Endothelial cell of umbilical vein (primary cell): ENCODE measurements around the gene KLHDC4. TPM values are rescaled to one million over a fixed set of nuclear protein-coding genes. Genes with fewer than 3 reads are reported as not detected.

Source experiments
- BruUV-seq: library from RNA; stranded (reverse); fragments of 400-500 nt; replicated peaks from 2 replicates; lab custom pipeline; 2021; lab: Mats Ljungman, UMichigan
- CTCF ChIA-PET: fragments of 300-600, 350-600 bp; sonication (Branson Sonifier 250); formaldehyde crosslinking; loops from one replicate; lab custom pipeline; 2021; ENCODE audit warnings: antibody characterized with exemption, inconsistent platforms; lab: Charles Lee
- POLR2A ChIA-PET: fragments of 300-600, 350-600 bp; sonication (Branson Sonifier 250); formaldehyde crosslinking; loops from one replicate; lab custom pipeline; 2021; ENCODE audit warnings: antibody characterized with exemption, inconsistent platforms; lab: Charles Lee
- DNase-seq: peaks from one replicate; pipeline ENCODE4 v3.0.0-alpha.2; 2011; ENCODE audit warnings: low read depth, low spot score
- FAIRE-seq: peaks from 2 replicates; lab custom pipeline; 2011; peaks lifted over from hg19 to GRCh38; lab: Jason Lieb, UNC
- H2AFZ ChIP-seq: 2 replicates; pipeline ENCODE4 v1.6.0; 2012; ENCODE audit warnings: low read depth, low read length, control low read depth, inconsistent platforms
- H3K27ac ChIP-seq: 2 replicates; pipeline ENCODE4 v1.5.1; 2011; ENCODE audit warnings: low read depth, mild to moderate bottlenecking, control low read depth, low read length, moderate library complexity; ENCODE audit not compliant: insufficient read depth
- H3K27me3 ChIP-seq, 2 experiments: 2 replicates each; pipeline versions ENCODE4 v1.6.0 to v1.6.1; 2011; ENCODE audit warnings: low read length in 2 of 2, mixed read lengths in 1 of 2; ENCODE audit not compliant: control insufficient read depth in 2 of 2, insufficient read depth in 2 of 2
- H3K36me3 ChIP-seq, 2 experiments: 2 replicates in 1 of 2; 3 replicates in 1 of 2; pipeline ENCODE4 v1.5.1; 2011; ENCODE audit warnings: low read length in 2 of 2, mild to moderate bottlenecking in 1 of 2, moderate library complexity in 1 of 2; ENCODE audit not compliant: control insufficient read depth in 2 of 2, insufficient read depth in 2 of 2; ENCODE audit errors: extremely low read depth in 1 of 2
- H3K4me1 ChIP-seq: 3 replicates; pipeline ENCODE4 v1.5.1; 2011; ENCODE audit warnings: mild to moderate bottlenecking, low read length; ENCODE audit not compliant: control insufficient read depth, insufficient read depth; ENCODE audit errors: extremely low read depth
- H3K4me2 ChIP-seq: 2 replicates; pipeline ENCODE4 v1.6.1; 2011; ENCODE audit warnings: low read length, control low read depth, mixed read lengths; ENCODE audit not compliant: insufficient read depth
- H3K4me3 ChIP-seq, 3 experiments: fragments of 200-600 bp in 1 of 3; sonication (generic), shearing (Covaris generic) in 1 of 3; replicated peaks in 1 of 3; 2 replicates each; pipeline ENCODE4 v1.5.1; 2011 to 2016; ENCODE audit warnings: control low read depth in 3 of 3, low read length in 3 of 3, mild to moderate bottlenecking in 2 of 3, inconsistent platforms in 1 of 3, low read depth in 1 of 3, moderate library complexity in 1 of 3; ENCODE audit not compliant: insufficient read depth in 1 of 3
- H3K79me2 ChIP-seq: 2 replicates; pipeline ENCODE4 v1.6.0; 2012; ENCODE audit warnings: low read length, inconsistent platforms; ENCODE audit not compliant: control insufficient read depth, insufficient read depth
- H3K9ac ChIP-seq: replicated peaks from 2 replicates; pipeline ENCODE3; 2011; ENCODE audit warnings: low read length, control low read depth; ENCODE audit not compliant: insufficient read depth; ENCODE audit errors: extremely low read depth
- H3K9me1 ChIP-seq: replicated peaks from 3 replicates; pipeline ENCODE4 v1.6.0; 2011; ENCODE audit warnings: mild to moderate bottlenecking, low read length; ENCODE audit not compliant: control insufficient read depth, insufficient read depth; ENCODE audit errors: extremely low read depth
- H3K9me3 ChIP-seq: replicated peaks from 2 replicates; pipeline ENCODE4 v1.5.1; 2012; ENCODE audit warnings: low read length, inconsistent platforms; ENCODE audit not compliant: control insufficient read depth, insufficient read depth
- H4K20me1 ChIP-seq: replicated peaks from 2 replicates; pipeline ENCODE3; 2011; ENCODE audit warnings: mild to moderate bottlenecking, low read length; ENCODE audit not compliant: control insufficient read depth, insufficient read depth; ENCODE audit errors: extremely low read depth
- EZH2 ChIP-seq: IDR thresholded peaks from 2 replicates; pipeline ENCODE4 v1.6.1; 2012; ENCODE audit warnings: borderline replicate concordance, low read depth, mild to moderate bottlenecking, moderate library complexity, low read length, inconsistent platforms; ENCODE audit not compliant: severe bottlenecking
- FOS ChIP-seq: IDR thresholded peaks from 2 replicates; pipeline ENCODE4 v1.6.1; 2011; ENCODE audit warnings: mild to moderate bottlenecking, low read length, moderate library complexity, borderline replicate concordance; ENCODE audit not compliant: insufficient read depth
- GATA2 ChIP-seq: IDR thresholded peaks from 2 replicates; pipeline ENCODE4 v1.7.0; 2011; ENCODE audit warnings: low read depth, mild to moderate bottlenecking, moderate library complexity, mixed read lengths, low read length; ENCODE audit not compliant: insufficient read length, insufficient read depth
- JUN ChIP-seq: IDR thresholded peaks from 2 replicates; pipeline ENCODE4 v1.6.1; 2011; ENCODE audit warnings: borderline replicate concordance, low read depth; ENCODE audit not compliant: insufficient read length, insufficient read depth
- MAX ChIP-seq: IDR thresholded peaks from 2 replicates; pipeline ENCODE4 v1.6.1; 2011; ENCODE audit not compliant: insufficient read depth, insufficient read length
- MYC ChIP-seq: IDR thresholded peaks from one replicate; pipeline ENCODE4 v1.6.1; 2011; ENCODE audit warnings: mild to moderate bottlenecking, low read depth, low read length
- POLR2A ChIP-seq: IDR thresholded peaks from 2 replicates; pipeline ENCODE4 v1.6.1; 2012; ENCODE audit warnings: low read depth, mild to moderate bottlenecking, control low read depth, low read length
- POLR2AphosphoS5 ChIP-seq: IDR thresholded peaks from 2 replicates; pipeline ENCODE4 v1.6.1; 2012; ENCODE audit warnings: low read depth, mild to moderate bottlenecking, control low read depth, low read length, moderate library complexity; ENCODE audit not compliant: insufficient read depth
- dilution Hi-C: fragments of 300-500 bp; cut with MboI; formaldehyde crosslinking; loops from one replicate; pipeline ENCODE4 v1.15.0; 2019; ENCODE audit warnings: low sequenced_read_pairs; ENCODE audit not compliant: extremely low pct_ligation_motif_present
- intact Hi-C: fragments of 100-400 bp; cut with micrococcal nuclease; formaldehyde crosslinking; loops from one replicate; pipeline ENCODE4 v1.10.0; 2022
- polyA plus RNA-seq, 4 experiments: library from polyadenylated mRNA; depleted of rRNA in 3 of 4; stranded (reverse) in 3 of 4; unstranded in 1 of 4; fragments of >200 nt; gene quantifications; 2 replicates each; pipeline versions ENCODE4 v1.2.1 to v1.2.3, GENCODE V29; 2011 to 2012; ENCODE audit warnings: missing spikeins in 1 of 4
- total RNA-seq: library from RNA; stranded (reverse); gene quantifications from 2 replicates; pipeline ENCODE4 v1.2.3, GENCODE V29; 2021
- TF ChIP-seq, protein P1 (sequence below), 2 donors: IDR thresholded peaks; 1 replicate in 1 of 2; 2 replicates in 1 of 2; pipeline ENCODE4 v1.5.1; 2011; ENCODE audit warnings: low read length in 2 of 2, mild to moderate bottlenecking in 2 of 2, moderate library complexity in 2 of 2, control low read depth in 1 of 2, inconsistent platforms in 1 of 2, low read depth in 1 of 2; ENCODE audit not compliant: insufficient read depth in 1 of 2; ENCODE audit errors: extremely low read depth in 1 of 2

Gene KLHDC4
- total and polyA plus RNA-seq, 2 donors (not counting 3 experiments of a cell fraction or from before 2014, with no cell fraction given) = 24.7 to 46.2 TPM

- Histone ChIP-seq H2AFZ (no peak overlapping the region), H3K4me2 (no peak overlapping the region), H3K4me3 (no peak overlapping the region), H3K9me3 (no peaks in the 10 kb centered on the region), H4K20me1 (no peaks in the 10 kb centered on the region), H3K4me1 (no peaks in the 10 kb centered on the region), H3K27me3 (no peaks in the 10 kb centered on the region), H3K9ac (no peak overlapping the region), H3K79me2 (no peaks in the 10 kb centered on the region), H3K36me3 (peaks cover 0 to 7% of the 10 kb centered on the region in 2 experiments), H3K27ac (no peak overlapping the region), H3K9me1 (no peaks in the 10 kb centered on the region)
- POLR2A ChIA-PET = no interaction called here
- dilution Hi-C loops (no loop called here), intact Hi-C loops (no loop called here)
- TF ChIP-seq EZH2 (no peak), MYC (no peak), FOS (no peak), POLR2AphosphoS5 (no peak), JUN (no peak), MAX (no peak), GATA2 (no peak), POLR2A (no peak)
- TF ChIP-seq, protein P1, sequence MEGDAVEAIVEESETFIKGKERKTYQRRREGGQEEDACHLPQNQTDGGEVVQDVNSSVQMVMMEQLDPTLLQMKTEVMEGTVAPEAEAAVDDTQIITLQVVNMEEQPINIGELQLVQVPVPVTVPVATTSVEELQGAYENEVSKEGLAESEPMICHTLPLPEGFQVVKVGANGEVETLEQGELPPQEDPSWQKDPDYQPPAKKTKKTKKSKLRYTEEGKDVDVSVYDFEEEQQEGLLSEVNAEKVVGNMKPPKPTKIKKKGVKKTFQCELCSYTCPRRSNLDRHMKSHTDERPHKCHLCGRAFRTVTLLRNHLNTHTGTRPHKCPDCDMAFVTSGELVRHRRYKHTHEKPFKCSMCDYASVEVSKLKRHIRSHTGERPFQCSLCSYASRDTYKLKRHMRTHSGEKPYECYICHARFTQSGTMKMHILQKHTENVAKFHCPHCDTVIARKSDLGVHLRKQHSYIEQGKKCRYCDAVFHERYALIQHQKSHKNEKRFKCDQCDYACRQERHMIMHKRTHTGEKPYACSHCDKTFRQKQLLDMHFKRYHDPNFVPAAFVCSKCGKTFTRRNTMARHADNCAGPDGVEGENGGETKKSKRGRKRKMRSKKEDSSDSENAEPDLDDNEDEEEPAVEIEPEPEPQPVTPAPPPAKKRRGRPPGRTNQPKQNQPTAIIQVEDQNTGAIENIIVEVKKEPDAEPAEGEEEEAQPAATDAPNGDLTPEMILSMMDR (IDR thresholded peaks at IDR 0.05; ENCODE audit: extremely low read depth in 1 of 2, insufficient read depth in 1 of 2, low read depth in 1 of 2, low read length in 2 of 2) = no peak
- CTCF ChIA-PET = interaction anchor here (0.7 to 1.0 kb wide), 2 partner anchors 12 to 255 kb away, joined by 3 read pairs; no protein-coding TSS in a partner anchor
- DNase-seq = no peak
- BruUV-seq = no TSS peak
- FAIRE-seq = no peak
Observed at GRCh38 chr16:87735270-87736007, 30.3 kb downstream of the KLHDC4 start.
